Keratinocyte (primary cell): ENCODE results near the gene DNAH11. TPM values are rescaled to one million over a fixed set of nuclear protein-coding genes. Genes with fewer than 3 reads are reported as not detected.

ENCODE experiments used
- DNase-seq: peaks from one replicate; pipeline ENCODE4 v3.0.0-alpha.2; 2011; ENCODE audit warnings: low read depth, missing footprints, low spot score
- FAIRE-seq: peaks from 2 replicates; lab custom pipeline; 2011; peaks lifted over from hg19 to GRCh38; lab: Jason Lieb, UNC
- H2AFZ ChIP-seq: 2 replicates; pipeline ENCODE4 v1.6.0; 2012; ENCODE audit warnings: low read length, control low read depth, inconsistent platforms; ENCODE audit not compliant: control insufficient read depth
- H3K27ac ChIP-seq: 2 replicates; pipeline ENCODE4 v1.5.1; 2011; ENCODE audit warnings: low read length; ENCODE audit not compliant: control insufficient read depth, insufficient read depth
- H3K27me3 ChIP-seq: 3 replicates; pipeline ENCODE4 v1.6.0; 2011; ENCODE audit warnings: low read length; ENCODE audit not compliant: control insufficient read depth, insufficient read depth; ENCODE audit errors: extremely low read depth
- H3K36me3 ChIP-seq, 2 experiments: 2 replicates in 1 of 2; 3 replicates in 1 of 2; pipeline ENCODE4 v1.5.1; 2011; ENCODE audit warnings: low read length in 2 of 2, mild to moderate bottlenecking in 1 of 2; ENCODE audit not compliant: control insufficient read depth in 2 of 2, insufficient read depth in 2 of 2; ENCODE audit errors: extremely low read depth in 1 of 2
- H3K4me1 ChIP-seq: 3 replicates; pipeline ENCODE4 v1.5.1; 2011; ENCODE audit warnings: low read length; ENCODE audit not compliant: control insufficient read depth, insufficient read depth; ENCODE audit errors: extremely low read depth
- H3K4me2 ChIP-seq: 3 replicates; pipeline ENCODE4 v1.6.0; 2011; ENCODE audit warnings: low read depth, low read length; ENCODE audit not compliant: control insufficient read depth, insufficient read depth; ENCODE audit errors: extremely low read depth
- H3K4me3 ChIP-seq, 3 experiments: fragments of 200-600 bp in 1 of 3; sonication (generic) in 1 of 3; 2 replicates in 2 of 3; 3 replicates in 1 of 3; pipeline ENCODE4 v1.5.1; 2011 to 2016; ENCODE audit warnings: low read length in 3 of 3, mild to moderate bottlenecking in 3 of 3, control low read depth in 2 of 3, inconsistent platforms in 1 of 3, low read depth in 1 of 3, mixed read lengths in 1 of 3, mixed run types in 1 of 3, moderate library complexity in 1 of 3; ENCODE audit not compliant: control insufficient read depth in 2 of 3, insufficient read depth in 2 of 3; ENCODE audit errors: extremely low read depth in 1 of 3
- H3K79me2 ChIP-seq: 2 replicates; pipeline ENCODE4 v1.6.0; 2012; ENCODE audit warnings: low read length; ENCODE audit not compliant: control insufficient read depth, insufficient read depth
- H3K9ac ChIP-seq: 3 replicates; pipeline ENCODE4 v1.6.0; 2011; ENCODE audit warnings: low read length; ENCODE audit not compliant: control insufficient read depth, insufficient read depth; ENCODE audit errors: extremely low read depth
- H3K9me1 ChIP-seq: 3 replicates; pipeline ENCODE4 v1.6.0; 2011; ENCODE audit warnings: low read length; ENCODE audit not compliant: control insufficient read depth, insufficient read depth; ENCODE audit errors: extremely low read depth
- H3K9me3 ChIP-seq: 2 replicates; pipeline ENCODE4 v1.5.1; 2012; ENCODE audit warnings: low read depth, low read length; ENCODE audit not compliant: control insufficient read depth
- H4K20me1 ChIP-seq: 3 replicates; pipeline ENCODE4 v1.6.0; 2011; ENCODE audit warnings: low read length; ENCODE audit not compliant: control insufficient read depth, insufficient read depth; ENCODE audit errors: extremely low read depth
- CTCF ChIP-seq, 3 experiments: IDR thresholded peaks in 1 of 3; conservative IDR thresholded peaks in 1 of 3; optimal IDR thresholded peaks in 1 of 3; 2 replicates in 2 of 3; 3 replicates in 1 of 3; pipeline versions ENCODE3 to v1.5.1; 2011; ENCODE audit warnings: low read length in 3 of 3, mild to moderate bottlenecking in 3 of 3, moderate library complexity in 2 of 3, control low read depth in 1 of 3, inconsistent platforms in 1 of 3; ENCODE audit not compliant: insufficient read depth in 2 of 3; ENCODE audit errors: extremely low read depth in 1 of 3
- EZH2 ChIP-seq: IDR thresholded peaks from one replicate; pipeline ENCODE4 v1.6.1; 2012; ENCODE audit warnings: inconsistent platforms, mild to moderate bottlenecking, low read length, moderate library complexity
- dilution Hi-C: fragments of 300-500 bp; cut with MboI; formaldehyde crosslinking; loops from one replicate; pipeline ENCODE4 v1.7.0; 2020; ENCODE audit warnings: low sequenced_read_pairs; ENCODE audit not compliant: extremely low pct_ligation_motif_present
- polyA plus RNA-seq, 5 experiments: library from polyadenylated mRNA; depleted of rRNA in 3 of 5; stranded (reverse) in 3 of 5; stranded (forward) in 1 of 5; unstranded in 1 of 5; fragments of >200 nt; gene quantifications; 1 replicate in 1 of 5; 2 replicates in 3 of 5; 3 replicates in 1 of 5; pipeline versions ENCODE4 v1.2.1 to v1.2.3, GENCODE V29; 2011 to 2012; ENCODE audit warnings: missing spikeins in 2 of 5, low read depth in 1 of 5, low replicate concordance in 1 of 5

The DNAH11 gene
- polyA plus RNA-seq, 1 donor (not counting 4 experiments of a cell fraction or from before 2014, with no cell fraction given), result 0.21 TPM

- H3K79me2 ChIP-seq, result no peaks in the 10 kb centered on the region
- H2AFZ ChIP-seq, result no peak overlapping the region
- no peak for TF ChIP-seq CTCF (optimal IDR thresholded peaks at IDR 0.05 in 1 of 3, IDR thresholded peaks at IDR 0.05 in 1 of 3, conservative IDR thresholded peaks at IDR 0.05 in 1 of 3; ENCODE audit: extremely low read depth in 1 of 3, insufficient read depth in 2 of 3, low read length in 3 of 3)
- no peak for TF ChIP-seq EZH2
- DNase-seq (no peak), FAIRE-seq (no peak)
- H4K20me1 ChIP-seq, result no peaks in the 10 kb centered on the region
- no peaks in the 10 kb centered on the region for H3K9me3 ChIP-seq
- no peaks in the 10 kb centered on the region for H3K27me3 ChIP-seq
- H3K4me2 ChIP-seq, result no peak overlapping the region
- H3K4me1 ChIP-seq, result no peaks in the 10 kb centered on the region
- H3K9ac ChIP-seq, result no peak overlapping the region
- no peak overlapping the region for H3K4me3 ChIP-seq
- H3K9me1 ChIP-seq, result no peaks in the 10 kb centered on the region
- dilution Hi-C loops, result no loop called here
- no peaks in the 10 kb centered on the region for H3K36me3 ChIP-seq
- no peak overlapping the region for H3K27ac ChIP-seq
Measured at GRCh38 chr7:21844742-21845141, 301.9 kb downstream of the DNAH11 start.

DNA sequence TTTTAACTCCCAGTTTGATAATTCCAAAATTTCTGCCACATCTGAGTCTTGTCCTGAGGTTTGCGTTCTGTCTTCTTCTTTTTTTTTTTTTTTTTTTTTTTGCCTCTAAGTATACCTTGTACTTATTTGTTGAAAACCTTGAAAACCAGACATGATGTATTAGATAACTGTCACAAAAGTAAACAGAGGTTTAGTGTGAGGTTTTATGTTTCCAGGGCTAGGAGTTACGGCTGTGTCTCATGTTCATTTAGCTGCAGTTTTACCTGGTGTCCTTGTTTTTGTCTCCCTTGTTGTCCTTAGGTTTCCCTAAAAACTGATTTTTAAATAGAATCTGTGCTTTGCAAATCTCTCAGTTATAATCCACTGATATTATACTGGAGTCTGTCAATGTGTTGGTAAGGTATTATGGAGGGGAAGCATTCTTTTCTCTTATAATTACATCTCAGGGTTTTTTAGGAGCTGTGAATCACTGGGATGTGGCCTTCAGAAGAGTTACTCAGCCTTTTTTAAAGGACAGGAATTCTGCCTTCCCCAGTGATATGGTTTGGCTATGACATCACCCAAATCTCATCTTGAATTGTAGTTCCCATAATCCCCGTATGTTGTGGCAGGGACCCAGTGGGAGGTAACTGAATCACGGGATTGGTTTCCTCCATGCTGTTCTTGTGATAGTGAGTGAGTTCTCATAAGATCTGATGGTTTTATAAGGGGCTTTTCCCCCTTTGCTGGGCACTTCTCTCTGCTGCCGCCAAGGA is 307.9 kb downstream of the DNAH11 start:
- H3K9me1 ChIP-seq, result no peaks in the 10 kb centered on the region
- dilution Hi-C loops, result no loop called here
- no peak overlapping the region for H3K9ac ChIP-seq
- FAIRE-seq (no peak), DNase-seq (no peak)
- TF ChIP-seq CTCF (optimal IDR thresholded peaks at IDR 0.05 in 1 of 3, IDR thresholded peaks at IDR 0.05 in 1 of 3, conservative IDR thresholded peaks at IDR 0.05 in 1 of 3; ENCODE audit: extremely low read depth in 1 of 3, insufficient read depth in 2 of 3, low read length in 3 of 3), result no peak
- no peak for TF ChIP-seq EZH2
- no peaks in the 10 kb centered on the region for H3K4me1 ChIP-seq
- no peak overlapping the region for H2AFZ ChIP-seq
- no peak overlapping the region for H3K27ac ChIP-seq
- H3K4me2 ChIP-seq, result no peak overlapping the region
- H3K79me2 ChIP-seq, result no peaks in the 10 kb centered on the region
- H3K9me3 ChIP-seq, result no peaks in the 10 kb centered on the region
- H3K36me3 ChIP-seq, result no peaks in the 10 kb centered on the region
- H4K20me1 ChIP-seq, result no peaks in the 10 kb centered on the region
- no peaks in the 10 kb centered on the region for H3K27me3 ChIP-seq
- H3K4me3 ChIP-seq, result no peak overlapping the region
